ENCODE measurements around the gene TTLL1.
A peak's percentile ranks its signal among the peaks of the same experiment; 100 is the strongest.
"Not testable (repeated sequence)": the region's sequence is repeated elsewhere in the genome, so short reads cannot be mapped to it uniquely, and the experiment has no call there.

Gene TTLL1

DNA sequence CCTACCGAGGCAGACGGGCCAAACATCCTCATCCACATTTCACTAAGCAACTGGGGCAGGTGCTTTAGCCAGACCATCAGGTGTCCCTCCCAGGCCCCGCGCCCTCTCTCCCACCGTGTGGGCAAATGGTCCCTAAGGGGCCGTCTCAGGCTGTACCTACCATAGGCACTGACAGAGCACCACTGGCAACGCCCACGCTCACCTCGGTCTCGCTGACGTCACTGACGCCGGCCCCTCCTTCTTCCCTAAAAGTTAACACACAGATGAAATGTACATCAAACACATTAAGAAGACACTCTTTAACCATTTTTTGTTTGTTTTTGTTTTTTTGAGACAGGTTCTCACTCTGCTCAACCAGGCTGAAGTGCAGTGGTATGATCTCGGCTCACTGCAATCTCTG, 9.4 kb downstream of the TTLL1 start:
- no peak for DNase-seq (ENCODE audit: low read depth, low spot score)
- H3K27ac ChIP-seq, result no peak overlapping the region

- no peak for DNase-seq (ENCODE audit: low read depth, low spot score)
Measured at GRCh38 chr22:43078522-43078921, 10.7 kb downstream of the TTLL1 start.

GRCh38 chr22:43077121-43077877, 11.9 kb downstream of the TTLL1 start:
- H3K27ac ChIP-seq, result no peak overlapping the region
- DNase-seq (ENCODE audit: low read depth, low spot score), result no peak

More at GRCh38 chr22:43078522-43078921, 10.7 kb downstream of the TTLL1 start:
- no peak overlapping the region for H3K27ac ChIP-seq

- peak overlapping the region; percentile 69 for H3K27ac ChIP-seq
- DNase-seq (ENCODE audit: low read depth, low spot score), result no peak
Measured at GRCh38 chr22:43066844-43067385, 22.3 kb downstream of the TTLL1 start.

- no peak for DNase-seq (ENCODE audit: low read depth, low spot score)
- H3K27ac ChIP-seq, result no peak overlapping the region
Measured at GRCh38 chr22:43066134-43066533, 23.1 kb downstream of the TTLL1 start.

DNA sequence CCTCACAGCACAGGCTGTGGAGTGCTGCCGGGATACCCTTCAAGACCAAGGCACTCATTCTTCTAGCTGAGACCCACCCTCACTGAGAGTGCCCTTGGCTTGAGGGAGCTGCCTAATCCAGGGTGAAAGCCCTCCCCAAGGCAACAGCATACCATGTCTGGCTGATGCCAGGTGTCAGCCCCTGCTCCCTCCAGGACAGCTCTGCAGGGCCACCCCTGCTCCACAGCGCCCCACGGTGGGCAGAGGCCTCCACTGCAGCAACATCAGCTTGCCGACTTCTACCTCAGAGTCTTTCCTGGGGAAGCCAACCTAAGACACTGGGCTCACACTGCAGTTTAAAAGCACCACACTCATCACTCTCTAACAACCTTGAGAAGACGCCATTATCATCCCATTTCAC, 29.0 kb downstream of the TTLL1 start:
- DNase-seq (ENCODE audit: low read depth, low spot score), result no peak

DNA sequence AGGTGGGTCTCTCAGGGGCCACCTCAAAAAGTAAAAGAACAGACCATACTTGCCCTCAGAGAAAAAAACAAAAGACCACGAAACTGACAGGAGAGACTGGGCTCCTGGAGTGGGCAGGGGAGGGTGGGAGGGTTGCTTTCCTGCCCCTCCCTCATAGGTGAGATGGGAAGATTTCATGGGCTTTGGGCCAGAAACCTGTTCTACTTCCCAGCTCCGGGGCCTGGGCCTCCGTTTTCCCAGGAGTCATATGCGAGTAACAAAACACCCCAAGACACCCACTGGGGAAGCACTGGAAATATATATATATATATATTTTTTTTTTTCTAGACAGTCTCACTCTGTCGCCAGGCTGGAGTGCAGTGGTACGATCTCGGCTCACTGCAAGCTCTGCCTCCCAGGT, 31.6 kb downstream of the TTLL1 start:
- no peak overlapping the region for H3K27ac ChIP-seq
- DNase-seq (ENCODE audit: low read depth, low spot score), result no peak

More for the DNA sequence above, 29.0 kb downstream of the TTLL1 start:
- H3K27ac ChIP-seq, result no peak overlapping the region

DNA sequence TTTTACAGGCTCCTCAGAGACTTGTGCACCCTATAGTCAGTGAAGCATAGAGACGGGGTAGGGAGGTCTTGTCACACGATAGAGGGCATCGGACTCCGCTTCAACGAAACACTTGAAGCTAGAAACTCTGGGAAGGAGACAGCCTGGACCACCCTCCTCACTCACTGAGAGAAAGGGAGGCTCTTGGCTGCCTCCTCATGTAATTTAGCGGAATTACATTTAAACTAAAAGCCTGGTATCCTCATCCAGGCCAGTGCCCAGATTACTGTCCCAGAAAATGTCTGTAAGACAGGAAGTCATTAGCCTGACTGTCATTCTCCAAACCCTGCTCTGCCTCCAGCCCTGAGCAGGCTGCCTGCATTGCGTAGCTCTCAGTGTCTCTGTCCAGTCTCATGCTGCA, 36.0 kb downstream of the TTLL1 start:
- DNase-seq (ENCODE audit: low read depth, low spot score), result no peak
- no peak overlapping the region for H3K27ac ChIP-seq

GRCh38 chr22:43050995-43051394, 38.2 kb downstream of the TTLL1 start:
- no peak for DNase-seq (ENCODE audit: low read depth, low spot score)

GRCh38 chr22:43047605-43048004, 41.6 kb downstream of the TTLL1 start:
- DNase-seq (ENCODE audit: low read depth, low spot score), result no peak
- H3K27ac ChIP-seq, result no peak overlapping the region

More at GRCh38 chr22:43050995-43051394, 38.2 kb downstream of the TTLL1 start:
- no peak overlapping the region for H3K27ac ChIP-seq

- H3K27ac ChIP-seq, result no peak overlapping the region
- no peak for DNase-seq (ENCODE audit: low read depth, low spot score)
Measured at GRCh38 chr22:43044290-43044712, 44.9 kb downstream of the TTLL1 start.

- DNase-seq (ENCODE audit: low read depth, low spot score), result no peak
- no peak overlapping the region for H3K27ac ChIP-seq
Measured at GRCh38 chr22:43042101-43042780, 47.0 kb downstream of the TTLL1 start.

- no peak for DNase-seq (ENCODE audit: low read depth, low spot score)
- H3K27ac ChIP-seq, result no peak overlapping the region
Measured at GRCh38 chr22:43039800-43040199, 49.4 kb downstream of the TTLL1 start.

DNA sequence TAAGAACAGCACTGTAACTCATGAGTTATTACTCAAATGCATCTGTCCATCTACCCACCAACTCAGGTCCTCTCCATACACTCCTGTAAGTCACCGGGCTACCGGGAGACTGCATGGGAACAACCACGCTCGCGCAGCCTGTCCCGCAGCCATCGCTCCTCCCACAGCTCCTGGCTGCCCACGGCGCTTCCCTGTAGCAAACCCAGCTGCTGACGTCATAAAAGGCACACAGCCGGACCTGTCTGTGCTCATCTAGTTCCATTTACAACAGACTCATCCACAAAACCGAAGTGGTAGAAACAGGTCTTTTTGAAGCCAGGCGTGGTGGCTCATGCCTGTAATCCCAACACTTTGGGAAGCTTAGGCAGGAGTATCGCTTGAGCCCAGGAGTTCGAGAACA, 50.9 kb downstream of the TTLL1 start:
- no peak for DNase-seq (ENCODE audit: low read depth, low spot score)

DNA sequence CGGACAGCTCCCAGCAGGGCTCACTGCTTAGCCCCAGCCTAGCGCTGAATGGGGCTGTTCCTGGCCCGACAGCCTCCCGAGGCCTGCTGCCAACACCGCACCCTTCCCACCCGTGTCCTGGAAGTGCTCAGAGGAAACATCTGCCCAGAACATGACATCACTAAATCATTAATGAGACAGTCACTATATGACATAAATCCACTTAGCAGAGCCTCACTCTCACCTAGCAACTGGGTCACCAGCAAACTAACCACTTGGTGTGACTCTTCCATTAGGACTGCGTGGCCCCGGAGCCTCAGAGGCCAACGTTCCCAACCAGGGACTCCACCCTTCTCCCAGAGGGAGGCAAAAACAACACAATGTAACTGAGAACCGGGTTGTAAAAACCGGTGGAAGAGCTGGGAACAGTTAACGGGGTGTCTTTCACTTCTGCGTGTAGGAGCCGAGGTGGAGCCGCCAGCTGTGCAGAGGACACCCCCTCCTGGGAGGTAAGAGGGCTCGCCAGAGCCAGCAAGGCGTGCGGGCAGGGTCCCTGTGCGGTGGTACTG, 52.8 kb downstream of the TTLL1 start:
- no peak for DNase-seq (ENCODE audit: low read depth, low spot score)

More for the DNA sequence above, 50.9 kb downstream of the TTLL1 start:
- H3K27ac ChIP-seq, result no peak overlapping the region

DNA sequence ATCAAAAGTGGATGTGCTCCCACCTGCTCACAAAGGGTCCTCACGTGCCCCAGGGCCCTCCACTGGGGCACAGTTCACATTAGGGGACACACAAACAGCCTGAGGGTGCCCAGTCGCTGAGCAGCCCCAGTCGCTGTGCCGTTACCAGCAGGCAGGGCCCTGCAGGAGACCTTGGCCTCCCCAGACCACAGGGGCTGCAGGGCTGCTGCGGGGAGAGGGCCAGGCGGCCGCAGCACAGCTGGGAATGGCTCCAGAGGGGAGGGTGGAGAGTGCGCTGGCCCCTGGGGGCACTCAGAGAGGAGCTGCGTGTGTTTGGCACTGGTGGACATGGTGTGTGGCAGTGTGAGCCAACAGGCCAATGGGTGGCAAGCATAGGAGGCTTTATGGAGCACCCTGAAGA, 53.9 kb downstream of the TTLL1 start:
- H3K27ac ChIP-seq, result no peak overlapping the region
- no peak for DNase-seq (ENCODE audit: low read depth, low spot score)

More for the DNA sequence above, 52.8 kb downstream of the TTLL1 start:
- no peak overlapping the region for H3K27ac ChIP-seq

DNA sequence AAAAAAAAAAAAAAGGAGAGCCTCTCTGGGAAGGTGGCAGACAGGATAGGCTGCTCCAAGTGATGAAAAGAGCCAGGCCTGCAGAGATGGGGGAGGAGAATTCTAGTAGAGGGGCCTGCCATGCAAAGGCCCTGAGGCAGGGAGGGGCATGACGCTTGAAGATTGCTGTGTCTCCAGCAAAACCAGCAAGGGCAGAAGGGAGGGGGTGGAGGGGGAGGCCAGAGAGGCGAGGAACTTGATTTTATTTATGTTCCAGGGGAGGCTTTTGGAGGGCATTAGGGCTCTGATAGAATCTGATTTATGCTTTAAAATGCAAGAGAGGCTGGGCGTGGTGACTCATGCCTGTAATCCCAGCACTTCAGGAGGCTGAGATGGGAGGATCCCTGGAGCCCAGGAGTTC, 57.6 kb downstream of the TTLL1 start:
- no peak overlapping the region for H3K27ac ChIP-seq
- no peak for DNase-seq (ENCODE audit: low read depth, low spot score)

- DNase-seq (ENCODE audit: low read depth, low spot score), result no peak
- no peak overlapping the region for H3K27ac ChIP-seq
Measured at GRCh38 chr22:43018615-43019014, 70.6 kb downstream of the TTLL1 start.

- no peak overlapping the region for H3K27ac ChIP-seq
- DNase-seq (ENCODE audit: low read depth, low spot score), result no peak
Measured at GRCh38 chr22:43017525-43018460, 71.4 kb downstream of the TTLL1 start.

GRCh38 chr22:43016150-43016549, 73.0 kb downstream of the TTLL1 start:
- not testable (repeated sequence) for DNase-seq (ENCODE audit: low read depth, low spot score); H3K27ac ChIP-seq
